GM21515 (cell line): ENCODE measurements around the gene PKHD1.
"Not testable (repeated sequence)": the region's sequence is repeated elsewhere in the genome, so short reads cannot be mapped to it uniquely, and the experiment has no call there.

Experiments
- ATAC-seq: cut with Tn5 transposase; IDR thresholded peaks from one replicate; pipeline ENCODE4 v1.9.1; 2021; ENCODE audit not compliant: unreplicated experiment

The PKHD1 gene

GRCh38 chr6:52000064-52000463, 87.3 kb downstream of the PKHD1 start:
- ATAC-seq, result no peak

GRCh38 chr6:51996296-51996947, 91.0 kb downstream of the PKHD1 start:
- ATAC-seq, result peak; percentile 97

GRCh38 chr6:51995214-51995755, 92.1 kb downstream of the PKHD1 start:
- ATAC-seq, result no peak

GRCh38 chr6:51992876-51993275, 94.5 kb downstream of the PKHD1 start:
- no peak for ATAC-seq

GRCh38 chr6:51989789-51990188, 97.6 kb downstream of the PKHD1 start:
- no peak for ATAC-seq

GRCh38 chr6:51986864-51987263, 100.5 kb downstream of the PKHD1 start:
- ATAC-seq, result no peak

GRCh38 chr6:51983564-51983963, 103.8 kb downstream of the PKHD1 start:
- ATAC-seq, result no peak

- not testable (repeated sequence) for ATAC-seq
These were observed 104.7 kb downstream of the PKHD1 start for GRCh38 chr6:51982695-51983094.

GRCh38 chr6:51976374-51976773, 111.0 kb downstream of the PKHD1 start:
- no peak for ATAC-seq

GRCh38 chr6:51972659-51973058, 114.8 kb downstream of the PKHD1 start:
- ATAC-seq, result no peak

GRCh38 chr6:51968265-51968664, 119.1 kb downstream of the PKHD1 start:
- ATAC-seq, result no peak

GRCh38 chr6:51965222-51965801, 122.1 kb downstream of the PKHD1 start:
- ATAC-seq, result no peak

- ATAC-seq, result no peak
These were observed 123.4 kb downstream of the PKHD1 start for GRCh38 chr6:51963980-51964379.

- no peak for ATAC-seq
These were observed 125.1 kb downstream of the PKHD1 start for GRCh38 chr6:51962354-51962753.

GRCh38 chr6:51960419-51960818, 127.0 kb downstream of the PKHD1 start:
- ATAC-seq, result no peak

GRCh38 chr6:51959744-51960383, 127.5 kb downstream of the PKHD1 start:
- ATAC-seq, result peak; percentile 78

- no peak for ATAC-seq
These were observed 132.7 kb downstream of the PKHD1 start for GRCh38 chr6:51954681-51955080.

GRCh38 chr6:51953246-51953645, 134.2 kb downstream of the PKHD1 start:
- ATAC-seq, result no peak

GRCh38 chr6:51951924-51952323, 135.5 kb downstream of the PKHD1 start:
- no peak for ATAC-seq

GRCh38 chr6:51949526-51949925, 137.9 kb downstream of the PKHD1 start:
- no peak for ATAC-seq

GRCh38 chr6:51939695-51940094, 147.7 kb downstream of the PKHD1 start:
- ATAC-seq, result not testable (repeated sequence)
